Astrocyte of the spinal cord (primary cell): Measurements from ENCODE around the gene EHMT1.
"Not testable (repeated sequence)": the region's sequence is repeated elsewhere in the genome, so short reads cannot be mapped to it uniquely, and the experiment has no call there.

Experiments used
- DNase-seq: peaks from one replicate; pipeline ENCODE4 v3.0.0; 2011; ENCODE audit warnings: low read depth, low spot score
- H3K4me3 ChIP-seq: 2 replicates; pipeline ENCODE4 v1.5.1; 2011; ENCODE audit warnings: low read depth, mild to moderate bottlenecking, low read length, moderate library complexity
- CTCF ChIP-seq: IDR thresholded peaks from 2 replicates; pipeline ENCODE4 v1.5.1; 2012; ENCODE audit warnings: low read depth, mild to moderate bottlenecking, low read length, inconsistent platforms
- in situ Hi-C: cut with HindIII; loops from 2 replicates; pipeline ENCODE4 v1.10.0; 2017; ENCODE audit warnings: low sequenced_read_pairs

EHMT1 gene

GRCh38 chr9:137590123-137590468 is 28.7 kb upstream of the EHMT1 start:
- TF ChIP-seq CTCF = no peak
- peak overlapping the region; percentile 55 for H3K4me3 ChIP-seq
- in situ Hi-C loops = no loop called here
- DNase-seq = no peak

GRCh38 chr9:137590469-137591383 is 28.1 kb upstream of the EHMT1 start, which contains the start of gene ZMYND19:
Gene ZMYND19, minus strand, starts transcription at chr9:137590512. Its CDS starts 249 bp downstream, at chr9:137590263.
- TF ChIP-seq CTCF = no peak
- peak; percentile 80 for DNase-seq
- in situ Hi-C loops = no loop called here
- peak within 1 kb of the TSS; percentile 63 for H3K4me3 ChIP-seq

- TF ChIP-seq CTCF = no peak
- DNase-seq = no peak
- in situ Hi-C loops = no loop called here
- no peak overlapping the region for H3K4me3 ChIP-seq
Measured at GRCh38 chr9:137592767-137593166, 26.0 kb upstream of the EHMT1 start.

GRCh38 chr9:137593176-137593575 is 25.6 kb upstream of the EHMT1 start:
- H3K4me3 ChIP-seq = no peak overlapping the region
- no peak for TF ChIP-seq CTCF
- in situ Hi-C loops = no loop called here
- DNase-seq = no peak

GRCh38 chr9:137596577-137596976 is 22.2 kb upstream of the EHMT1 start:
- H3K4me3 ChIP-seq, in situ Hi-C loops, DNase-seq: not testable (repeated sequence)

GRCh38 chr9:137598943-137599342 is 19.9 kb upstream of the EHMT1 start:
- H3K4me3 ChIP-seq = no peak overlapping the region
- DNase-seq = no peak
- no peak for TF ChIP-seq CTCF
- in situ Hi-C loops = no loop called here

GRCh38 chr9:137602661-137603060 is 16.1 kb upstream of the EHMT1 start:
- H3K4me3 ChIP-seq = no peak overlapping the region
- in situ Hi-C loops = no loop called here
- DNase-seq = no peak
- TF ChIP-seq CTCF = no peak
